Activated CD4-positive, alpha-beta T cell treated with anti-CD3 and anti-CD28 coated beads for 1 hour (primary cell): ENCODE results near the gene ADAMTS4.

Experiments used
- DNase-seq: peaks from one replicate; pipeline ENCODE4 v3.0.0-alpha.2; 2020

Gene ADAMTS4

DNA sequence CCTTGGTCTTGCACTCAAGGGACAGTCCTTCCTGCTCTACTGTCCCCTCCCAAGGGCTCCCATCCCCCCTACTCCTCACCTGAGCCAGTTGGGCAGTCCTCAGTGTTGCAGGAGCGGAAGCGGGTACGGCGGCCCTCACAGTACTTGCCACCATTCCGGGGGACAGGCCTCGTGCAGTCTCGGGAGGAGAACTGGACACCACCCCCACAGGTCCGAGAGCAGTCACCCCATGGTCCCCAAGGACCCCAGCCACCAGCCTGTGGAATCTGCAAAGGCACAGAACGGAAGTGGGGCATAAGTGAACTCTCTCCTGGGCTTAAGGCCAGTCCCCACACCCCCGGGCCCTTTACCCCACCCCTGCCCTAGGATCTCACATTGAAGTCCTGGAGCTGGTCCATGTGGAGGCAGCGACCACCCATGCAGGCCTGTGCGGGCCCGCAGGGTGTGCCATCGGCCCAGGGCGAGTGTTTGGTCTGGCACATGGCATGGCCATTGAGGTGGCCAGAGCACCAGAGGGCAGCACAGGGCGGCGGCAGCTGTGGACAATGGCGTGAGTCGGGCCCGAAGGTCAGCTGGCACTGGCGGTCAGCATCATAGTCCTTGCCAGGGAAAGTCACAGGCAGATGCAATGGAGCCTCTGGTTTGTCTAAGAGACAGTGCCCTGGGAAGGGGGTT lies 5.2 kb downstream of the ADAMTS4 start:
- DNase-seq = no peak

DNA sequence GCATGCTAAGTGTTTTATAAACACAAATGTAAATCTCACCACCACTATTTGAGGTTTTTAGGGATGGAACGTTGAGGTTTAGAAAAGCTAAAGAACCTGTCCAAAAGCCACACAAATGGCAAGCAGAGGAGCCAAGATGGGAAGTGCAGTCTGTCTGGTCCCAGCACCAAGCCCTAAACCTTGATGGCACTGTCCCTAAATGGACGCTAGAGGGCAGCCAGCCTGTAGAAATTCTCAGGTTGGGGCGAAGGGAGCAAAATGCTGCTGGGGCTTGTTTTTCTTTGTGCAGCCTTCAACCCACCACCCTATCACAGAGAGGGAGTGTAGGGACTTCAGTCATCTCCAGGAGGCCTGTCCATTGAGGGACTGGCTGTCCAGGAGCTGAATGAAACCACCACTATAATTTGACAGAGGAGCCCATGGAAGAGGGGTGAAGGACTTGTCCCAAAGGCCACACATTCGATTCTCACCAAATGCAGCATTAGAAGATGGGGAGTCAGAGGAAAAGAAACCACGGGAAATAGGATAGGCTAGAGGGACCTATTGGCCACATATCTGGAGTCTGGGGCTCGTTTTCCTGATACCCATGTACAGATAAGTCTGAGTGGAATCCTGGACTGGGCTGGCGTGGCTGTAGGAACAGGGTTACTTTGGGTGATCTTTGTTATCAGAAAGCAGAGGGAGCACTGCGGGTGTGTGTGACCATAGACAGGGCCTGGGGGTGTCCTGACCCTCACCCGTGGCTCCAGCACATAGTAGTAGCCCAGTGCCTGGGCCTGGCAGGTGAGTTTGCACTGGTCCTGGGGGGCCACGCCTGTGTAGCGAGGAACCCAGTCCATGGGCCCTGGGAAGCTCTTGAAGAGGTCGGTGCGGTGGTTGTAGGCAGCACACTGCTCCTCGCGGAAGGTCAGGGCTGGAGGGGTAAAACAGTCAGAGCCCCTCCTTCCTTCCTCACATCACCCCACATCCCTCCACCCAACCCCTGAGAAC lies 6.1 kb downstream of the ADAMTS4 start:
- peak; percentile 47 for DNase-seq

DNA sequence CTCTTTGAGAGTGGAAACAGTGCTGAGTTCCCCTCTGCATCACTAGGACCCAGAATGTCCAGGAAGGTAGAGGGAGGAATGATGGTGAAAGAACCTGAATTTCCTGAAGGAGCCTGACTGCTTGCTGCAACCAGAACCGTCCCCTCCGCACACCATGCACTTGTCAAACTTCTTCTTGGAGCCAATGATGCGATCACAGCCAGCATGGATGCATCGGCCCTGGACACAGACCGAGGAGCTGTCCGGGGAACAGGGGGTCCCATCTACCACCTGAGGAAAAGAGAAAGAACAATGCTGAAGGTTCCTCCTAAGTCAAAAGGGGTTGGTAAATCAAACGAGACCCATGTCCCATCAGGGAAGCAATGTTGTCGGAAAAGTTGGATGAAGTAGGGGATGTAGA lies 6.9 kb downstream of the ADAMTS4 start:
- DNase-seq = no peak

DNA sequence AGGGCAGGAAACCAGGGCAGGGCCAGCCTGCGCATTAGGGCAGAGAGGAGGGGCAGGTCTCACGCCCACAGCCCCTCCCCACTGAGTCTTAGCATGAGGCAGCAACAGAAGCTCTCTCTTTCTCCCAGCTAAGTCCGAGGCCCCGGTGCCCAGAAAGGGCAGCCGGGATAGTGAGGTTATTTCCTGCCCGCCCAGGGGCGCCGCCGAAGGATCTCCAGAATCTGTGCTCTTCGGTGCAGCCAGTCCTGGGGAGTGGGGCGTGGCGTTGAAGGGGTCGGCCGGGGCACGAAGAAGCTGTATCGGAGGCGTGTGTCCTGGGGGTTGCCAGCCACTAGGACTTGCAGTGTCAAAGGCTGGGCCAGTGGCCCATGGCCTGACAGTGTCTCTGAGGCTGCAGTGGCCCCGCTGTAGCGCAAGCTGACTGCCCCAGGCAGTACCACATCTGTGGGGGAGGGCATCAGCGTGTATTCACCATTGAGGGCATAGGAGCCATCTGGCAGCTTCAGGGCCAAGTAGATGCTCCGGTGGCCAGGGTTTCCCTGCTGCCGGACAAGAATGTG lies 7.8 kb downstream of the ADAMTS4 start:
- DNase-seq = no peak

DNA sequence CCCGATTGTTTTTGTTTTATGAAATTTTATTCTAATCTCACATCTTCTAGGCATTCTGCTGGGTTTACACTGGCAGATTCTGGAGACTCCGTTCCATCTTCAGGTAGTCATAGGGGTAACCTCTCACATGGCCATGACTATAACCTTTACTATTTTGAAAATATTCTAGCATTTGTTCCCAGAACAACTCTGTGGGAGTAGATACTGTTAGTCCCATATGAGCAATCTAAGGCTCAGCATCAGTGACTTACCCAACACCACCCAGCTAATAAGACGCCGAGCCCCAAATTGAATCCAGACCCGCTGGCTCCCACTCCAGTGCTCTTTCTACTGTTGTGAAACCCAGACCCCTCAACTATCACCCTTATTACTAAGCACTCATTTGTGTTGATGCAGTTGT lies 9.8 kb downstream of the ADAMTS4 start:
- no peak for DNase-seq

DNA sequence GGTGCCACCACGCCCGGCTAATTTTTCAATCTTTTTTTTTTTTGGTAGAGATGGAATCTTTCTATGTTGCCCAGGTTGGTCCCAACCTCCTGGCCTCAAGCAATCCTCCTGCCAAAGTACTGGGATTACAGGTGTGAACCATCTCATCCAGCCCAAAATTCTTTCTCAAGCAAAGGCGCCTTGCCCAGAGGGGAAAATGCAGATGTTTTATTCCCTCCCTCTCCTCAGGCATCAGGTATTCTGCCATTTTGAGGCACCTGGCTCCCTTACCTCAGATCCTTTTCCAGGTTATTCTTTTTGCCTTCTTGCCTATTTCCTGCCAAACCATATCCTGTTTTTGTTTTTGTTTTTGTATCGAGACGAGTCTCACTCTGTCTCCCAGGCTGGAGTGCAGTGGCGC lies 10.5 kb downstream of the ADAMTS4 start:
- no peak for DNase-seq

DNA sequence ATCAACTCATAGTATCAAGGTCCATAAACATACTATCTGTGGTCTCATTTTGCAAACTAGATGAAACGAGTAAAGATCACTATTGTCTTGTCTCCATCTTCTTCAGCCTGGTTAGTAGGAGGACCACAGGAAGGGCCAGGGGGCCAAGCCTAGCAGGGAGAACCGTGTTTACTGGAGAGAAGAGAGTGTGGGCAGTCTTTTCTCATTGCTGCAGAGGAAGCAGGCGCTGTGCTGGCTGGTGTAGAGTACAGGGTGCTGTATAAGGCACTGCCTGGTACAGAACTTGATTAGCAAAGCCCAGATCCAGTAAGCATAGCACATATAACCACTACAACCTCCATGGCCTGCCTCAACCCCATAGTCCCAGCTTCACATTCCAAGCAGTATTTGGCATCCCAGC lies 11.5 kb downstream of the ADAMTS4 start:
- no peak for DNase-seq

DNA sequence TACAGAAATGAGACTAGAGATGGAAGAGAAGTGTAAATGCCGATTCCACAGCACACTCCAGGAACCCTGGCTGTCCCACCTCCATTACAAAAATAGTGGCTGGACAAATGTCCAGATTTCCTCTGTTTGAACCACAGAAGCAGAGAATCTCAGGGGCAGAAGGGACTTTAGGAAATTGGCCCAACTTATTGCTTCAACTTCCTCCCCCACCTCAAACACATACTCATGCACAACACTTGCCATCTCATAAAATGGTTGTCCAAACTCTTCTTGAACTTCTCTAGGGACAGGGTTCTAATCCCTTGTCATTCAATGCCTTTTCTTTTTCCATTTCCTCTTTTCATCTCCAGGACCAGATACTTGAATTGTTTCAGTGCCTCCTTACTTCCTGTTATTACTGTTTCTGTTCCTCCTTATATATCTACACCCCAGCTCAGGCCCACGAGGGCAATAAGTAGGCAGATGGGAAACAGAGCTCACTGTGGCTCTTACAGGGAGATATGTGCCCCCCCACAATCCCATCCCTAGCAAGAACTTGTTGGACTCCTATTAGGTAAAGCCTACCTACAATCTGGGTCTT lies 13.0 kb downstream of the ADAMTS4 start:
- no peak for DNase-seq

DNA sequence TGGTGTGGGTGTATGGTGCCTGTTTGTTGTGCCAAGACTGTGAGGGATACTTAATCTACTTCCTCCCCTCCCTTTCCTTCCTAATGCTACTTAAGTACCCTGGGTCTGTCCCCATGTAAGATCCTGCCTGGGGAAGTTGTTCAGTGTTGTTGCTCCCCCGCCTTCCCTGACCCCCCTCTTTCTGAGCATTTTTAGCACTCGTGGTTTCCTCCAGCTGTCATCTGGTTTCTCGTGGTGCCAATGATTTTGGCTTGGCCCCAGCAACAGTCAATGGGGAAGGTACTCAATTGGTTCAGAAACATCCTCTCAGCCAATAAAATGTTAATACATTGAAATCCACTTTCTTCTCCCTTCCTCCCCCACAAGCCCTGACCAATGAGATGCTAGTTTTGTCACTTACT lies 13.6 kb downstream of the ADAMTS4 start:
- peak; percentile 56 for DNase-seq

DNA sequence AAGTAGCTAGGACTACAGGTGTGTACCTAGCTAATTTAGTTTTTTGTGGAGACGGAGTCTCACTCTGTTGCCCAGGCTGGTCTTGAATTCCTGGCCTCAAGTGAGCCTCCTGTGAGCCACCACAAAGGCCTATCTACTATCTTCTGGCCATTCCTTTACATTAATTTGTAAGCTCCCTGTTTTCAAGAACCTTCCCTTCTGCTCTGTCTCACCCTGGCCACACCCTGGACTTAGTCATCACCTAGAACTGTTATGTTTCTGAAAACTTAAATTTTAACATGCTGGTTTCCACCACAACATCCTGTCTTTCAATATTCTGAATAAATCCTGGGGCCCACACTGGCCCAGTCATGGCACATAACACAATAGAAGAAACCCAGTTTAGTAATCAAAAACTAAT lies 16.6 kb downstream of the ADAMTS4 start:
- no peak for DNase-seq

DNA sequence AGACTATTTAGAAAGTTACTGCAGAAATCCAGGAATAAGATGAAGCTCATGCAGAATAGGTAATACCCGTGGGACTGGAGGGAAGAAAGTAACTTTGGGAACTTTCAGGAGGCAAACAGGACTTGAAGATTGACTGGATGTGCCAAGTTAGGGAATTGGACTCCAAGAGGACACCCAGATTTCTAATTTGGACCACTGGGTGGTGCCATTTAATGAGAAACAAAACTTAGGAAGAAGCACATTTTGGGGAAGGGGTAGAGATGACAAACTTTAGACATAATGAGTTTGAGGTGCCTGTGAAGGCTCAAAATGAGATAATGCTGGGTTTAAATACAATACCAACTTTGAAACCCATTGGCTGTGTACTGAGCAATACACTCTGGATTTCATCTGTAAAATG lies 18.2 kb downstream of the ADAMTS4 start:
- no peak for DNase-seq

DNA sequence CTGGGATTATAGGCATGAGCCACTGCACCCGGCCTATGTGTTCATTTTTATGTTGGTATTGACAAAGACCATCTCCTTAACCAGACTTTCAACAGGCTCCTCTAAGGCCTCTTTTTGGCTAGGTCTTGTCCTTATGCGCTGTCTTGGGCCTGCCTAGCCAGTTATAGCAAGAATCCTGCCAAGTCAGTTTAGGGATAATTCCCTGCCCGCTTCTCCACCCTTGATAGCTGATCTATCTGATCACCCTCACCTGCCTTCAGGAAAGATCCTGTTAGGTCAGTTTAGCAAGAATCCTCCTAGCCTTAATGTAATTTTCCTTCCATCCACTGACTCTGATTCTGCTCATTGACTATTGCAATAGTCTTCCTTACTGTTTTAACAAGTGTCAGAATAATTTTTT lies 19.2 kb downstream of the ADAMTS4 start:
- DNase-seq = no peak

DNA sequence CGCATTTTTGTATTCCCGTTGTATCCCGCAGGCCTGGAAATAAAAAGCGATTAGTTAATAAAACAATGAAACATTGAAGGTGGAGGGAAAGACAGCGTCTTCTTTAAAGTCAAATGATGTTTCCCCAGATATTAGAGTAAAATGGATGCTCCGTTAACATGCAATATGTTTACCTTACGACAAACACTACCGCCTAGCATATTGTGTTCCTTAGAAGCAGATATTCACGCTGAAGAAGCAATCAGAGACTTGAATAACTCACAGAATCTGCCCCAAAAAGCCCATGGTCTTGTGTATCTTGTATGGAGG lies 21.0 kb downstream of the ADAMTS4 start:
- no peak for DNase-seq

DNA sequence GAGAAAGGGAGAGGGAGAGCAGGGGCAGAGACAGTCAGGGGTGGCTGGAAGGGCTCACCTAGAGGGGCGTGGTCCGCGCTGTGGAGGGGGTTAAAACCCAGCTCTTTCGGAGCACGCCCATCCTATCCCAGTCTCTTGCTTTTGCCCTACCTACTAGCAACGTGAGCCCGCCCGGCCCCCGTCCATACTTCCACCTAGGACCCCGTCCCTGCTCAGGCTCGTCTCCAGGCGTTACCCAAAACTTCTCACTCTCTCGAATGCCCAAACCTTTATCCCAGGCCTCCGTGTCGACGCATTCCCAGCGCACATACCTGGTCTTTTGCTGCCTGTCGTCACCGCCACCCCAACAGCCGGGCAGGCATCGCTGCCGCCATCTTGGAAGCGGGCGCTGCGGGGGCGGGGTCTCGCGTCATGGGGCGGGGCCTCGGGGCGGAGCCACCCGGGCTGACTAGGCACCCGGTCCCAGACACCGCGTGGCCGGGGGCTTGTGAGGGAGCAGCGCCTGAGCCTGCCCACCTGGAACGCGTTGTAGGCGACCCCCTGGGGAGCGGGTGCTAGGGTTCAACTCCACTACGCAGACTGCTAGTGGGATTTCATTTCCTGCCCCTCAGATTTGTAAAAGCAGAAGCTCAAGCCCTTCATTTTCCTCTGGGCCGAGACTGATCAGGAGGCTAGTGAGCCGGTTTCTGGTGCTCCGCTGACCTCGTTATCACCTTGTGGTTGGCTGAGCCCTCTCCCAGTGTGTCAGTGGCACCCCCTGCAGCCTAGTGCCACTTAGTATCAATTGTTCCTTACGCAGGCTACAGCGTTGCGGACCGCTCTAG lies 21.5 kb downstream of the ADAMTS4 start, which contains the start of gene B4GALT3:
B4GALT3 (minus strand) TSS at position 396 of the 824 bp plus-strand sequence. CDS start 1,447 bp downstream, outside the sequence.
- DNase-seq = peak; percentile 90

DNA sequence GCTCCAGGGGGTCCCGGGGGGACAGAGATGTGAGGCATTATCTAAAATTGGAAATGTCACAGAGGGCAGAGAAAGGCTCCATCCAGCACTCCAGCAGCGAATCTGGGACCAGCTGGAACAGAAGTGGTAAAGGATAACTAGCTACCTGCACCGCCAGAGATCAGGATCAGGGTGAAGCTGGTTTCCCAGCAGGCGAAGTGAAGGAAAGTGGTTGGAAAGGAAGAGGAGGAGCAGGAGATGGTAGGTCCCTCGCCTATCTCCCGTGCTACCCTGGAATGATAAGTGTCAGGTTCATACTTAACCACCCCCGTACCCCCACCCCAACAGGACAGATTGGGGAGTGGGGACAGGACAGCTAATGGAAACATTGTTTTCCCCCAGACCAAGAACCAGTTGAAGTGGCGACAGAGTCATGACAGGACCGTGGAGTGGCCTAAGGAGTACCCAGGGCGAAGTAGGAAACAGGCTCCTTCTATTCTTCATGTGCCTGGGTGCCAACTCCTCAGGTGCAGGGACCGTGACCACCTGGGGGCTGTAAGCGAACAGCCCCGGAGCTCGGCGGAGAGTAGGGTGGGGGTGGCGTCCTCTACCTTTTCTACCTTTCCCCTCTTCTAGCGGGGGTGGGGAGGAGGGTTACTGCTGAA lies 22.3 kb downstream of the ADAMTS4 start:
- no peak for DNase-seq

DNA sequence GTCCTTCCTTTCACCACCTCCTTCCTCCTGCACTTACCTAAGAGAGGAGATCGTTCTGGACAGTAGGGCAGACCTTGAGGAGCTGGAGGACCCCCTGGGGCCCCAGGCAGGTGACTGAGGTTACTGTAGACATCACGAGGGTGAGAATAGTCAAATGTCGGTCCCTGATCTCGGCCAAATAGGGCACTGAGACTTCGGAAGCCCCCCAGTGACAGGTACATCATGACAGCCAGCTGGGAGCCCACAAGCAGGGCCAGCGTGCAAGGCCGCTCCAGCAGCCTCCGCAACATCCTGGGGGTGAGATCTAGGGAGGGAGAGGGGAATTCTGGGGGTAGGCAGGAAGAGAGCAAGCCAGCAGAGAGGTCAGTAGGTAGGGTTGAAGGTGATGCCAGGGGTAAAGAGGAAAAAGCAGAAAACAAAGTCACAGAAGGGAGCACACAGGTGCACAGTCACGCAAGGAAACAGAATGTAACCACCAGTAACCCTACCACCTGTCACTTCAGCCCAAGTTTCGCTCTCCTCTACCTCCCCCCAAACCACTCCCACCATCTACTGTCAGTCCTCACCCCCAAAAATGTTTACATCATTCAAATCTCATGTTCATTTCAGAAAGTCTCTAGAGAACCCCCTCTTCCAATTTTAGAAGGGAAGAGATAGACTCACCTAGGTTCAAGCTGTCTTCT lies 22.9 kb downstream of the ADAMTS4 start:
- DNase-seq = no peak

DNA sequence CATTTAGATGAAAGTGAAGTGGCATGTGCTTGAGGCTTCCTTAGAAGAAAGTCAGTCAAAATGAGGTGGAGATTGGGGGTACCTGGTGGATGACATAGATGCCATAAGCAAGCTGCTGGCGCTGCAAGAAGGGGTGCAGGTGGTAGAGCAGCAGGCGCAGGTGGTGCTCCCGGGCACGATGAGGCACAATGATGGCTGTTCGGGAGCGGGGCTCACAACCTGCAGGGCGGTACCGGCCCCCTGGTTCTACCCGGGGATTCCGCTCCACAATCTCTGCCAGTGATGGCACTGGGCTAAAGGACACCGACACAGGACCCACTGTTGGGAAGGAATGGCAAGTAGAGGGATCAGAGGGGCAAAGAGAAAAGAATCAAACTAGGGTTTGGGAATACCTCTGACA lies 23.9 kb downstream of the ADAMTS4 start:
- no peak for DNase-seq

DNA sequence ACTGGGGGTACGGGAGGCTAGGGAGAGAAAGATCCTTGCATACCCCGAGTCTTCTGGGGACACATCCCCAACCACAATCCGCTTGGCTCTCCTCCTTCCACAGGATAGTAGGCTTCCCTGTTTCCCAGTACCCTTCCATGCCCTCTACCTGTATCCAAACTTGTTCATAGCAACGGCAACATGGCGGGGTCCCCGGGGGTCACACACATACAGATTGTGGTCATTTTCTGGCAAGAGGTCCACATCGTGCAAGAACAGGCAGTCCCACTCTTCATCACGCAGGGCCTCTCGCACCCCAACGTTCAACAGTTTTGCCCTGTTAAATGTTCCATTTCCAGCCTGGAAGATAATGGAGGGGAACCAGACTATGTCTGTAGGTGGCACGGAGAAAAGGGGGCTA lies 25.1 kb downstream of the ADAMTS4 start:
- no peak for DNase-seq

DNA sequence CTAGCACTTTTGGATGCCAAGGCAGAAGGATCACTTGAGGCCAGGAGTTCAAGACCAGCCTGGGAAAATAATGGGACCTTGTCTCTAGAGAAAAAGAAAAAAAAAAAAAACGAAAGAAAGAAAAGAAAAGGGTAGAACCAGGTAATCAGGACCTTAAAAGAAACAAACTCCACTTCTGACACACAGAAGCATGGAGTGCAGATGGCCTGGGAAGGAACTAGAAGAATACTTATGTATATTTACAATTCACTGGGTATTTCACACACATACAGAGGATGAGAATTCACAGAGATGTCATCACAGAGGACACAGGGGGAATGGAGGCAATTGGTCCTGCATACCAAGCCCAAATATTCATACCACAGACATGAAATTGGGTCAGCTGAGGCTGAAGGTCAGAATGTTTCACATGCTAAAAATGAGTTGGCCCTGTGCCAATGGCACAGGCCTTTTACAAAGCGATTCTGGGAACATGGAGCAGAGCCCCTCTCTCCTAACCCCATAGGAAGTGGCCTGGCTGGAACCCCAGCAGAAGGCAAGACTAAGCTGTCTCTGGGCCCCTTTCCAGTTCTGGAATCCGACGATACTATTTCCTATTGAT lies 26.0 kb downstream of the ADAMTS4 start:
- no peak for DNase-seq

DNA sequence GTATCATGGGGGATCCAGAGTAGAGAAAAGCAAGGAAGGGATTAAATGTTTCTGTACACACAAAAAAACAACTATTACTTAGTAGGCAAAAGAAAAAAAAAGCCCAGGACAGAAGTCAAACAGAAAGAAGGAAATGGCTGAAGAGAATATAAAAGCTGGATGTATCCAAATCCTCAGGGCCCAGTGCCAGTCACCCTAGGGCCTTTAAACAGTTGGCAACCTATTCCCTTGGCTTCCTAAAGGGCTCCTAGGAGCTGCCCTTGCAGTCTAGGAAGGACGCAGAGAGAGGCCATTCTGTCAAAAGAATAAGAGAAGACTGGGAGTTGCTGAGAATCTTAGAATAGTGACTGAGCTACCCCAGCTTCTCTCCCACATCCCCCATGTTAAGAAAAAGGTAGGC lies 26.5 kb downstream of the ADAMTS4 start:
- no peak for DNase-seq

DNA sequence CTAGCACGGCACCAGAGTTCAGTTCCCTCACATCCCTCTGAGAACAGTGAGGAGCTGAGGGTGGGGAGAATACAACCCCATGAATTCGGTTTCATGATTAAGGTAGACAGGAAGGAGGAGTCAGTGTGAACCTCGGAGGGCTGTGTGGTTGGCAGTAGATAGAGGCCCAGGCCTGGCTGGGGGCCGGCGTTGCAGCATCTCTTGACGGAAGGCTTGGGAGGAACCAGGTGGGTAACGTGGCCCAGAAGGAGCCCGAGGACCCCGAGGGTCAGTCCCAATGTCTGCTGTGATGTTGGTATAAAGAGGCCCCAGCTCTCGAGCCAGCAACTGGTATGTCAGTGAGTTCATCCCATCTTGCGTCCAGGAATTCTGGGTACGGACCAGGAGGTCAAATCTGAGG lies 27.2 kb downstream of the ADAMTS4 start:
- no peak for DNase-seq
